Measurements from ENCODE around the gene MT1G. TPM values are rescaled to one million over a fixed set of nuclear protein-coding genes. Genes with fewer than 3 reads are reported as not detected.

The MT1G gene
- total RNA-seq, 1 experiment from 2014 or later = 23.4 TPM

DNA sequence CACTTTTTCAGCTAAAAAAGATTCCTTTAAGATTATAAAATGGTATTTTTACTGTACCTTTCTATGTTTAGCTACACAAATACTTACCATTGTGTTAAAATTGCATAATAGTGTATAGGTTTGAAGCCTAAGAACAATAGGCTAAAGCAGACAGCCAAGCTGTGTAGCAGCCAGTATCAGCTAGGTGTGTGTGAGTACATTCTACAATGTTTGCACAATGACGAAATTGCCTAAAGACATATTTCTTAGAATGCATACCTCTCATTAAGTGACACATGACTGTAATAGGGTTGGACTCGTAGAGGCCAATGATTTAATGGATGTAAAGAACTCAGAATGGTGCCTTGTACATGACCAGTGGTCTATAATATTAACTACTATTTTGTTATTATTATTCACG is 18.0 kb downstream of the MT1G start:
- Mint-ChIP-seq H3K4me1 (peaks cover 2 to 12% of the 10 kb centered on the region in 2 experiments; a peak in 2 of 4 replicates), H3K4me3 (no peak overlapping the region), H3K27me3 (ENCODE audit: low read depth) (peaks cover 89% of the 10 kb centered on the region), H3K27ac (no peak overlapping the region), H3K36me3 (ENCODE audit: insufficient read depth in 1 of 3, low read depth in 3 of 3) (no peaks in the 10 kb centered on the region), H3K9me3 (no peaks in the 10 kb centered on the region)
- Histone ChIP-seq H2BK12ac (ENCODE audit: insufficient read length, low read depth, low read length) (no peak overlapping the region), H3K4me2 (ENCODE audit: insufficient read depth, insufficient read length, low read length) (no peak overlapping the region), H4K8ac (replicated peaks; ENCODE audit: insufficient read length, low read depth, low read length) (no peak overlapping the region), H3K4ac (ENCODE audit: low read depth, low read length) (no peak overlapping the region), H3T11ph (ENCODE audit: low read length) (no peak overlapping the region), H2AK5ac (ENCODE audit: insufficient read length, low read length) (no peak overlapping the region), H3K79me1 (ENCODE audit: insufficient read depth, low read depth, low read length, poor library complexity, severe bottlenecking) (no peaks in the 10 kb centered on the region), H4K91ac (ENCODE audit: insufficient read length, low read depth, low read length) (no peak overlapping the region), H2BK120ac (ENCODE audit: low read depth, low read length, poor library complexity, severe bottlenecking) (no peak overlapping the region), H3K4me1 (ENCODE audit: insufficient read depth, low read length) (no peaks in the 10 kb centered on the region), H2BK5ac (ENCODE audit: insufficient read length, low read length) (no peak overlapping the region), H3K9ac (ENCODE audit: extremely low read depth, insufficient read length, low read length) (no peak overlapping the region), H4K5ac (ENCODE audit: insufficient read length, low read depth, low read length) (no peak overlapping the region), H3K27me3 (ENCODE audit: insufficient read depth, low read length) (peaks cover 26% of the 10 kb centered on the region; the same call in 1 of the 2 replicates), H3K56ac (ENCODE audit: insufficient read length, low read depth, low read length) (no peak overlapping the region), H3K9me3 (ENCODE audit: control insufficient read depth, low read depth, low read length) (no peaks in the 10 kb centered on the region), H2BK20ac (ENCODE audit: low read depth, low read length, poor library complexity, severe bottlenecking) (no peak overlapping the region), H3K18ac (ENCODE audit: insufficient read length, low read depth, low read length) (no peak overlapping the region), H3K79me2 (ENCODE audit: insufficient read depth, low read length) (no peaks in the 10 kb centered on the region), H3K14ac (ENCODE audit: insufficient read depth, low read length) (no peak overlapping the region), H2AFZ (ENCODE audit: low read length) (no peak overlapping the region), H4K20me1 (ENCODE audit: control insufficient read depth, insufficient read depth, insufficient read length) (no peaks in the 10 kb centered on the region), H3K27ac (ENCODE audit: insufficient read length, low read depth, low read length) (no peak overlapping the region), H2BK15ac (ENCODE audit: low read depth, low read length) (no peak overlapping the region), H3K23me2 (ENCODE audit: insufficient read length, low read depth, low read length, poor library complexity, severe bottlenecking) (no peaks in the 10 kb centered on the region), H3K23ac (ENCODE audit: insufficient read length, low read depth, low read length) (no peak overlapping the region)
- no CpG with 5 or more reads among the region's 3 CpGs for WGBS (ENCODE audit: extremely low coverage, insufficient read length, low lambda C conversion rate)
- no peak for DNase-seq
- TF ChIP-seq CTCF (conservative IDR thresholded peaks at IDR 0.05) = no peak

All from H9 (cell line).